Mucosa of gallbladder (tissue), 1 donor: ENCODE data around the gene DLK1. TPM values are rescaled to one million over a fixed set of nuclear protein-coding genes. Genes with fewer than 3 reads are reported as not detected.

Experiments
- DNase-seq: peaks from one replicate; pipeline ENCODE4 v3.0.0-alpha.2; 2020; ENCODE audit warnings: low spot score
- total RNA-seq: library from RNA; stranded (reverse); gene quantifications from one replicate; pipeline ENCODE4 v1.2.1, GENCODE V29; 2021
- donor health status: DM: no; HTN: no; CAD: no.

Gene DLK1
- total RNA-seq, 1 donor from 2014 or later = 7.0 TPM

- no peak for DNase-seq
Measured at GRCh38 chr14:100762089-100762515, 35.4 kb downstream of the DLK1 start.

- no peak for DNase-seq
Measured at GRCh38 chr14:100762901-100763300, 36.2 kb downstream of the DLK1 start.

DNA sequence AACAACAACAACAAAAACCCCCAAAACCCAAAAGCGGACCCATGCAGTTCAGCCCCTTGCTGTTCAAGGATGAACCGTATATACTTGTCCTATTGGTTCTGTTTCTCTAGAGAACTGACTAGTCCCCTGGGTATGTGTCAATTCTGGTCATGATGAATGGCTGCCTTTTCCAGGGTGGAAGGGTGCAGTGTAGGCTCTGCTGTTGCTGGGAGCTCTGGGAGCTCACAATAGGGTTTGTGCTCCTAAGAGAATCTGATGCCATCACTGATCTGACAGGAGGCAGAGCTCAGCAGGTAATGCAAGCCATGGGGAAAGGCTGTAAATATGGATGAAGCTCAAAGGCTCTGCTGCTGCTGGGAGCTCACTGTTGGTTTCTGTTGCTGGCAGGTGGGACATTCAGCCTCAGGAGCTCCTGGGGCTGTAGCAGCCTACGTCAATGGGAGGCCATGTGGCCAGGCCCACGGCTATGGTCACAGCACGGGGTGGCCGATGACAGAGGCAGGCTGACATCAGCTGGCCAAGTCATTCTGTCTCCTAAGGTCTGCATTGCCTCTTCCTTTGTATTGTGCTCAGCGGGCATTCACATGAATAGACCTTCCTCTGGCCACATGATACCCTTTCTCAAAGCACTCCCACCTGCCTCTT lies 37.9 kb downstream of the DLK1 start:
- no peak for DNase-seq

- no peak for DNase-seq
Measured at GRCh38 chr14:100765296-100765695, 38.6 kb downstream of the DLK1 start.

DNA sequence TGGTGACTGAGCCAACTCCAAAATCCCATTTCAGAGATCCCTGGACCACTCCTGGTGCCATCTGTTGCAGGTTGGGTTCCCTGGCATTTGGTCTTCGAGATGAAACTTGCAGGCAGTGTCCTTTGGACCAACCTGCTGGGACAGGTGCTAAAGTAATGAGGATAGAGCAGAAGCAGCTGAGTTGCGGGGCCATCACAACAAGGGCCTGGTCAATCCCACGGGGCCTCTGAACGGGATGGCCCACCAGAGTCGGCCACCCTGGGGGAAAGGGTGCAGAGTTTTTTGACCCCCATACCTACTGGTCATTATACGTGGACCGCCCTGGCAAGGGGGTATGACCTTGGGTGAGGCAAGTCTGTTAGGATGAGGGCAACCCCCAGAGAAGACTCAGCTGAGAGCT lies 39.3 kb downstream of the DLK1 start:
- no peak for DNase-seq

- no peak for DNase-seq
Measured at GRCh38 chr14:100767003-100767787, 40.5 kb downstream of the DLK1 start.

DNA sequence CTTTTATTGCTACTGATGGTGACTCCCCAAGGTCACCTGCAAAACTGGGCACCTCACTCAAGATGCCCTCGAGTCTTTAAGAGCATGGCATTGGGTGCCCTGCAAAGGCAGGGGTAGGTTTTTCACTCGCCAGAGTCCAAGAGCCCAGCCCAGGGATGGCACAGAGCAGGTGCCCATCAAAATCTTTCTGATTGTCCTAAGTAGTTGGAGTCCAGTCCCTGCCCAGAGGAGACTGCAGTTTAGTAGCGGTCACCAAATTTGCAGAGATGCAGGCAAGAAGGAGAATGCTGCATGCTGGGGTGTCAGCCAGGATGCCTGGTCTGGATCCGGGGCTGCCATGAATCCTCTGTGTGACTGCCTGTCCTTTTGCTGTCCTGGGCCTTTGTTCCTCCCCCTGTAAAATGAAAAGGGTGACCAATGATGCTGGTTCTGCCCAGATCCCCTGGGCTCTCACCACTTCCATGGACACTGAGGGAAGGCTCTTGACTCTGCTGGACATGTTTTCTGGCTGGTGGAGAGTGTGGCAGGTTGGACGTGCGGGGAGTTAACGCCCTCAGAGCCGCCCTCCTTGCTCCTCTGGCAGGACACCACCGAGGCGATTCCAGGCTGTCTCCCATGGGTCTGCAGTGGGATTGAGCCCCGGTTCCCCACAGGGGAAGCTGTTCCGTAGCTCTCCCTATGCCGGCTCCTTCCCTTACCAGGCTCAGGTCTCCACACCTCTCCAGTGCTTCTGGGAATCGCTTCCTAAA lies 41.3 kb downstream of the DLK1 start:
- DNase-seq = no peak

DNA sequence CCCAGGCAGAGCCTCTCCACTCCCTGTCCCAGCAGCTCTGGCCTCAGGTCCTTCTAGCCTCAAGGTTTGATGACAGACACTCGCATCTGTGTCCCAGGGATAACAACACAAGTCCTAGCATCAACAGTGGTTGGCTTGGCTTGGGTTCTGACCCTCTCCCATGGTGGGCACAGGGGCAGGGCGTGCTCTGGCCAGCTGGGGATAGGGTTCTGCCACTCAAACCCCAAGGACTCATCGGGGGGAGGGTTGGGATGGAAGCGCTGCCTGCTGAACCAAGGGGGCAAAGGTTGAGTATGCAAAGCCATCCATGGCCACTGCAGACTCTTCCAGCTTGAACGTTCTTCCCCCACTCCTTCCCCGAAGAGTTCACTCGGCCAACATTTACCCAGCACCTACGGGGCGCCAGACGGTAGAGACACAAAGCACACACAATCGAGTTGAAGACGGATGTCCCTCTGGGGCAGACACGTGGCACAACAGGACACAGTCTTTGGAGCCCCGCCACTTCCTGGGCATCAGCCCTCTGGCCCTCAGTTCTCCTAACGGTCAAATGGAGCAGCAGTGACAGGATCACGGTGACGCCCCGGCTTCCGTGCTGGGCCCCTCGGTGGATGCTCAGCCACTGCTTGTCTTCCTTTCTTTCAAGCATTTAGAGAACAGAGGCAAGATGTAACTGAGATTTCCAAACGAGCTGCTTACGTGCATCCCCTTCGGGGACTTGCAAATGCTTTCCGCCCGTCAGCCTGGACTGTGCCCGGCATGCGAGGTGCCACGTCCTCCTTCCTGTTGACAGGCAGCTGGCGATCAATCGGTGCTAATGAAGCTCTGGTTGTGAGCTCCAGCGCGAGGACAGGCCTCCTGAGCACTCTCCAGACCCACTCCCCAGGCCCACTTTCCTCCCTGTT lies 42.6 kb downstream of the DLK1 start:
- no peak for DNase-seq

DNA sequence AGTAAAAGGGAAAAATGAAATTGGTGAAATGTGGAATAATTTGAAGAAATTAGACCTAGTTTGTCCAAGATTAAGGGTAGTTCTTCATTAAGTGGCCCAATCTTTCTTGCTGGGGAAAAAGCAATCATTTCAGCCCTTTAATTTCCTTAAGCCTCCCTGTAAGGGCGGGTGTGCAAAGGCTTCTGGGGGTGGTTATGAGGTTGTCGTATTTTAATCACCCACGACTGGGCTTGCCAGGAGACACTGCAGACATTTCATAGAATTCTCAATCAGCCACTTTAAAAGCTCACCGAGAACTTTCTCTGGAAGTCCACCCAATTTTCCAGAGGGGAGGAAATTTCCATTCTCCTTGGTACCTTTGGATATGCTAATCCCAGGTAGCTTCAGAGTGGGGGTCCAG lies 43.4 kb downstream of the DLK1 start:
- no peak for DNase-seq

DNA sequence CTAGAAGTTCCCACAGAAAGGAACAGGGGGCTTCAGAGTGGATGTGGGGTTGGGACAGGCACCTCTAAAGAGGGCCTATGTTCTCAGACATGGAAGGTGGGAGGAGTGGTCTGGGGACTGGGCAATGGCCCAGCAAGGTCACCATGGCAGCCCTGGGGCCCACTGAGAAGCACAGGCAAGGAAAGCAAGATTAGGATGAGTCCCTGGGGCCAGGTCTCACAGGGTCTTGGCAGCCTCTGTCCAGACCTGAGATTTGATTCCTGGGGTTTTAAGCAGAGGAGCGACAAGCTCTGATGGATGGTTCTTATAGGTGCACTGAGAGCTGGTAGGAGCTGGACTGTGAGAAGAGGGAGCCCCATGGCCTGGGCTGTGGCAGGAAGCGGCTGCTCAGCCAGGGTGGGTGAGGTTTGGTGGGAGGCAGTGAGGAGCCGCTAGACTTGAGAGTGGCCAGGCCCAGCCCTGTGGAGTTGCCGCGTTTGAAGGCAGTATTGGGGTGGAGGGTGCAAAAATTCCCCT lies 44.0 kb downstream of the DLK1 start:
- DNase-seq = no peak

- DNase-seq = no peak
Measured at GRCh38 chr14:100771121-100771800, 44.6 kb downstream of the DLK1 start.

DNA sequence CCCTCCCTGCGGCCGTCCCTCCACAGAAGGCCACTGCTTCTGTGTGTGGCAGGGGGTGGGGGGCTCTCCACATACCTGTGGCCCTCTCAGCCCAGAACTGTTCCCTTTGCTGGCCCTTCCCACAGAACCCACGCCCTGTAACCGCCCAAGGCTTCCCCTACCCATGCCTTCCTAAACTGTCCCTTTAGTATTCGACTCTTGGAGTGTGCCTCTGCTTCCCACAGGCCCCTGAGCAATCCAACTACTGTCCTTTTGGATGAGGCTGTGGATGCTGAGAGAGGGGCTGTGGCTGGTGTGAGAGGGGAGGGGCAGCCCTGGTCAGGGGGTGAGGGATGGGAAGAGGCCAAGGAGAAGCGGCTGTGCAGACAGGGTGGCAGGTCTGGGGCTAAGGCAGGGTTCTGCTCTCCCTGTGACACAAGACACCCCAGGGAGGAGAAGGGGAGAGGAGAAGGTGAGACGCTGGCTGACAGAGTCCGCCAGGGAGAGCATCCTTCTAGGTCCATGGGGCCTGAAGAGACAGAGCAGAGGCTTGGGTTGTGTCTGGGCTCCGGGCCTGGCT lies 46.0 kb downstream of the DLK1 start:
- no peak for DNase-seq

GRCh38 chr14:100773331-100774163 lies 46.9 kb downstream of the DLK1 start:
- no peak for DNase-seq

DNA sequence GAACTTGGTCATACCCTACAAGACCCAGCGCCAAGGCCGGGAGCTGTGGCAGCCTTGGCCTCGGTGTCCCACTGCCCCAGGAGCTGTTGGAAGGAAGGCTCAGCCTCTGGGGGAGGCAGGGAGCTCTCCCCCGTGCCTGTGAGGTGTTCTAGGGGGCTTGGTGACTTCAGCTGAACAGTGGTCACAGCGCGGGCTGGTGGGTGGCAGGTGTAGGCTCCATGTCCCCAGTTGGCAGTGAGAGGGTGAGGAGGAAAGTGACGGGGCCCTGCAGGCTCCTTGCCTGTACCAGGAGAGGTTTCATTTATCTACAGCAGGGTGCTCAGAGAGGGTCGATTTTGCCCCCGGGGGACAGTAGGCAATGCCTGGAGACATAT lies 47.5 kb downstream of the DLK1 start:
- DNase-seq = no peak

- DNase-seq = no peak
Measured at GRCh38 chr14:100775351-100775830, 48.7 kb downstream of the DLK1 start.

- no peak for DNase-seq
Measured at GRCh38 chr14:100775831-100776591, 49.3 kb downstream of the DLK1 start.

DNA sequence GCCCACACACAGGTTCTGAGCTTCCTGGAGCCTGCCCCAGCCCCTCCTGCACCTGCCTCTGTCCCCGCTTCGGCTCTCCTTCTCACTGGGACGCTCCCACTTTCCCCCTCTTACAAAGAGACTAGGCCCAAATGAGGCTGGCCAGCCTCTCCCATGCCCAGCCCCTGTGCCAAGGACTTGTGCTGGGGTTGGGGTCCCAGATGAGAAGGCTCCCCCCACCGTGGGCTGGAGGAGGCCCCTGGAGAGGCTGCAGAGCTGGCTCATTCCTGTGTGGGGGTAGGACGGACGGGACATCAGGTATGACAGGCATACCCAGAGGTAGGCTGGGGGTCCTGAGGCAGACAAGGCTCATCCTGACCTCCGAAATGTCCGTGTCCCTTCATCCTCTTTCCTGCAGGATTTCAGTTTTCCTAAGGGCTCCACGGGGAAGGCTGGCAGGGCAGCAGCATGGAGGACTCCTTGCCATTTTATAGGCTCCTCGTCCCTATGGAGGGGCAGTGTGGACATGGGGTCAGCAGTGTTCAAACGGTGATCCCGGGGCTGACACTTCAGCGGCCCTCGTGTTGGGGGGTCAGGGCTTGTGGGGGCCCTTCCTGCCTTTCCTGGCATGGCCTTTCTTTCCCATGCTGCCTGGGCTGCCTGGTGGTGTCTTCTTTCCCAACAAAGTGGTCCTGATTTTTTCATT lies 50.1 kb downstream of the DLK1 start:
- no peak for DNase-seq

GRCh38 chr14:100777366-100777817 lies 50.7 kb downstream of the DLK1 start:
- DNase-seq = no peak
